HCT116 (cell line): ENCODE measurements around the gene HJURP. TPM values are rescaled to one million over a fixed set of nuclear protein-coding genes. Genes with fewer than 3 reads are reported as not detected.

ENCODE experiments used
- ATAC-seq: fragments of 200-7000 bp; cut with Tn5 transposase; 2 replicates; pipeline ENCODE4 v1.9.1; 2020; ENCODE audit warnings: mild to moderate bottlenecking, moderate library complexity
- BruUV-seq: library from RNA; stranded (reverse); fragments of 400-500 nt; replicated peaks from 2 replicates; lab custom pipeline; 2021; lab: Mats Ljungman, UMichigan
- CTCF ChIA-PET: fragments of 300-600 bp; sonication (Branson Sonifier 250); formaldehyde crosslinking; loops from one replicate; lab custom pipeline; 2021; ENCODE audit warnings: antibody characterized with exemption; lab: Charles Lee
- POLR2A ChIA-PET: fragments of 300-600, 350-600 bp; sonication (Branson Sonifier 250); formaldehyde crosslinking; loops from one replicate; lab custom pipeline; 2021; ENCODE audit warnings: antibody characterized with exemption; lab: Charles Lee
- RAD21 ChIA-PET, 2 experiments: fragments of 300-600 bp; sonication (Branson Sonifier 250); formaldehyde crosslinking; loops; one replicate each; lab custom pipeline; 2023; ENCODE audit warnings: low total read pairs in 2 of 2; ENCODE audit not compliant: uncharacterized antibody in 2 of 2, unreplicated experiment in 2 of 2, low non-redundant PET in 1 of 2; lab: Charles Lee
- DNase-seq: peaks from one replicate; pipeline ENCODE4 v3.0.0-alpha.2; 2010; ENCODE audit warnings: low read depth, low spot score
- H2AFZ ChIP-seq: fragments of 200-600 bp; shearing (Covaris generic), sonication (generic); 2 replicates; pipeline ENCODE4 v1.6.1; 2017; ENCODE audit warnings: low read depth, mixed run types, mixed read lengths, antibody characterized with exemption, low read length; ENCODE audit not compliant: poor library complexity, severe bottlenecking
- H3K27ac ChIP-seq: 2 replicates; pipeline ENCODE4 v1.5.1; 2012; ENCODE audit warnings: low read depth, low read length
- H3K27me3 ChIP-seq: fragments of 200-600 bp; sonication (generic); 2 replicates; pipeline ENCODE4 v1.6.1; 2016; ENCODE audit warnings: mixed run types, low read length, mixed read lengths; ENCODE audit not compliant: insufficient read depth
- H3K36me3 ChIP-seq, 2 experiments: fragments of 200-500 bp in 1 of 2; fragments of 200-600 bp in 1 of 2; sonication (Bioruptor generic) in 1 of 2; sonication (generic) in 1 of 2; 2 replicates each; pipeline versions ENCODE4 v1.5.1 to v1.6.1; 2014 to 2016; ENCODE audit warnings: low read length in 2 of 2, inconsistent platforms in 1 of 2, mixed read lengths in 1 of 2, mixed run types in 1 of 2; ENCODE audit not compliant: insufficient read depth in 2 of 2, control insufficient read depth in 1 of 2
- H3K4me1 ChIP-seq, 2 experiments: fragments of 200-600 bp in 1 of 2; sonication (generic) in 1 of 2; 2 replicates each; pipeline versions ENCODE4 v1.5.1 to v1.6.1; 2012 to 2017; ENCODE audit warnings: low read length in 2 of 2, inconsistent platforms in 1 of 2, mild to moderate bottlenecking in 1 of 2, mixed read lengths in 1 of 2, mixed run types in 1 of 2, moderate library complexity in 1 of 2; ENCODE audit not compliant: insufficient read depth in 2 of 2, control insufficient read depth in 1 of 2
- H3K4me2 ChIP-seq: fragments of 200-600 bp; sonication (generic); 2 replicates; pipeline ENCODE4 v1.6.1; 2017; ENCODE audit warnings: mixed run types, low read length, mixed read lengths
- H3K4me3 ChIP-seq, 2 experiments: fragments of 200-600 bp in 1 of 2; sonication (generic) in 1 of 2; replicated peaks in 1 of 2; 2 replicates each; pipeline ENCODE4 v1.5.1; 2011 to 2016; ENCODE audit warnings: low read length in 2 of 2, control low read depth in 1 of 2, low read depth in 1 of 2, mild to moderate bottlenecking in 1 of 2, mixed read lengths in 1 of 2, mixed run types in 1 of 2
- H3K79me2 ChIP-seq: fragments of 200-600 bp; sonication (generic); 2 replicates; pipeline ENCODE4 v1.6.1; 2017; ENCODE audit warnings: mild to moderate bottlenecking, mixed run types, low read length, moderate library complexity, mixed read lengths; ENCODE audit not compliant: insufficient read depth
- H3K9ac ChIP-seq: fragments of 200-600 bp; sonication (generic); 2 replicates; pipeline ENCODE4 v1.6.1; 2016; ENCODE audit warnings: low read length, mixed read lengths
- H3K9me2 ChIP-seq: fragments of 200-600 bp; sonication (generic), shearing (Covaris generic); 2 replicates; pipeline ENCODE4 v1.6.1; 2017; ENCODE audit warnings: mixed run types, mild to moderate bottlenecking, moderate library complexity; ENCODE audit not compliant: insufficient read depth
- H3K9me3 ChIP-seq, 2 experiments: fragments of 200-500 bp in 1 of 2; fragments of 200-600 bp in 1 of 2; sonication (Bioruptor generic) in 1 of 2; sonication (generic) in 1 of 2; 2 replicates each; pipeline ENCODE4 v1.6.1; 2014 to 2017; ENCODE audit warnings: low read length in 2 of 2, mixed read lengths in 2 of 2, inconsistent platforms in 1 of 2, low read depth in 1 of 2, mild to moderate bottlenecking in 1 of 2, mixed run types in 1 of 2, moderate library complexity in 1 of 2; ENCODE audit not compliant: control insufficient read depth in 1 of 2, insufficient read depth in 1 of 2
- H4K20me1 ChIP-seq: fragments of 200-600 bp; sonication (generic), shearing (Covaris generic); 2 replicates; pipeline ENCODE4 v1.6.1; 2017; ENCODE audit warnings: mixed run types, mild to moderate bottlenecking, moderate library complexity; ENCODE audit not compliant: insufficient read depth
- CBX3 ChIP-seq: IDR thresholded peaks from 2 replicates; pipeline ENCODE4 v1.6.1; 2012; ENCODE audit warnings: low read depth
- FOSL1 ChIP-seq: IDR thresholded peaks from 2 replicates; pipeline ENCODE4 v1.6.1; 2012; ENCODE audit warnings: low read depth
- JUND ChIP-seq: IDR thresholded peaks from 2 replicates; pipeline ENCODE4 v1.6.1; 2012
- POLR2AphosphoS5 ChIP-seq: IDR thresholded peaks from 2 replicates; pipeline ENCODE4 v1.6.1; 2011; ENCODE audit warnings: mild to moderate bottlenecking, low read depth, low read length, moderate library complexity
- SRF ChIP-seq: IDR thresholded peaks from 2 replicates; pipeline ENCODE4 v1.6.1; 2012; ENCODE audit warnings: low read depth
- intact Hi-C: fragments of 100-400 bp; cut with micrococcal nuclease; formaldehyde crosslinking; loops from 2 replicates; pipeline ENCODE4 v1.10.0; 2022
- total RNA-seq: library from RNA; stranded (reverse); gene quantifications from one replicate; pipeline ENCODE4 v1.2.1, GENCODE V29; 2021; ENCODE audit not compliant: unreplicated experiment
- TF ChIP-seq, protein P1 (sequence below): IDR thresholded peaks from 2 replicates; pipeline ENCODE4 v1.6.1; 2012
- TF ChIP-seq, protein P2 (sequence below): IDR thresholded peaks from 2 replicates; pipeline ENCODE4 v1.6.1; 2012

HJURP gene
- total RNA-seq, 1 experiment from 2014 or later, result 64.1 TPM

DNA sequence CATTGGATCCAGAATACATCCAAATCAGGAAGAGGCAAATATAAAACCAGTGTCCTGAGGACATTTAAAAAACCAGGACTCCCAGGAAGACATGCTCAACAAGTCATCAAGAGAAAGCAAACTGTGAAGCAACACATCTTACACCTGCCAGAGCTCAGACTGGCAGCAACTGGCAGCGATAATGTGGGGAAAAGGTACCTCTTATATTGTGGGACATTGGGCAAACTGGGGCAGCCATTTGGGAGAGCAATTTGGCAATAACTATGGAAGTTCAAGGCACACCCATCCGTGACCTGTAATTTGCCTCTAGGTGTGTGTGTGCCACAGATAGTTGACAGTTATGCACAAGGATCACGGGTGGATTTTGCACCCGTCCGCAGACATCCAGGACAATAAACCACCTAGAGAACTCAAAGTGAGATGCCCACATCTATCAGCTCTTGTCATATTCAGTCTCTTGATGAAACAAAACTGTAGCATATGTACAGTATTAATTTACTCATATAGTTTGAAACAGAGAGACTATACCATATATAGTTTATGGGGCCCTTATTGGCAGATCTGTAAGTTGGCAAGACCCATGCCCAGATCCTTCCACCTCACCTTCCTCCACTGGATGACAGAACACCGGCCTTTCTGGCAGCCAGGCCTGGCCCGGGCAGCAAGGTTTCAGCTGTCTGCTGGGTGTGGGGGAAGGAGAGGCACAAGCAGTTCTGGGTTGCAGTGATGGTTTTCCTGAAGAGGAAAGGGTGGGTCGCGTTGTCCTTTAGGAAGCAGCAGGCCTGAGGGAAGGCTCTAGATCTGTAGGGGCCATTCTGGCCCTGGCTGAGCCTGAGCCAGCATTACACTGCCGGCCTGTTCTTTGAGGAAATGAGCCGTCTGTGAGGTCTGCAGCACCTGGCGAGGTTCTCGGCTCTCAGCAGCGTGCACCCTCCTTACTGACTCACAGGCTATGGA lies 18.8 kb downstream of the HJURP start (continued):
- TF ChIP-seq, protein P1, sequence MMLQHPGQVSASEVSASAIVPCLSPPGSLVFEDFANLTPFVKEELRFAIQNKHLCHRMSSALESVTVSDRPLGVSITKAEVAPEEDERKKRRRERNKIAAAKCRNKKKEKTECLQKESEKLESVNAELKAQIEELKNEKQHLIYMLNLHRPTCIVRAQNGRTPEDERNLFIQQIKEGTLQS, result no peak
- no peak for TF ChIP-seq JUND

DNA sequence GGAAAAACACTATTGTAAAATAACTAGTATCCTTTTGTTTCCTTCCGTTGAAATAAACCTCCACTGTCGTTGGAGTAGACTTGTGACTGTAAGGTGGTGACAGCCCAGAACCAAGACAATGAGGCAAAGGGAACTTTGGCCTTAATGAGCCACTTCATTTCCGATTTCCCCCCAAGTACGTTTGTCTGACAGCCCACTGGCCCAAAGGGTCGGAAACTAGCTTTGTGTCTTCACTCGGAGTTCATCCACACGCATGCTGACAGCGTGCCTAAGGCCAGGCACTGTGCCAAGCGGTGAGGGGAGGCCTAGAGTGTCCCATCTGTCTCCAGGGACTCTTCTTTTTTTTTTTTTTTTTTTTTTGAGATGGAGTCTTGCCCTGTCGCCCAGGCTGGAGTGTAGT lies 21.0 kb downstream of the HJURP start:
- ChIA-PET POLR2A (no interaction called here), CTCF (interaction anchor here (1.0 to 1.8 kb wide), 2 partner anchors 429 to 582 kb away, joined by 3 to 5 read pairs; partner anchors contain the start of gene ATG16L1)
- Histone ChIP-seq H3K9me2 (no peaks in the 10 kb centered on the region), H3K9ac (no peak overlapping the region), H4K20me1 (peaks cover 9% of the 10 kb centered on the region; the same call in 1 of the 2 replicates), H3K27me3 (no peaks in the 10 kb centered on the region), H3K27ac (no peak overlapping the region), H3K4me1 (no peaks in the 10 kb centered on the region)
- intact Hi-C loops, result loop anchor here (10.0 kb wide), 1 partner anchor 349 kb away; no protein-coding TSS in a partner anchor
- ATAC-seq, result no peak
- TF ChIP-seq SRF (no peak), CBX3 (no peak), POLR2AphosphoS5 (peak; percentile 7; the same call in 1 of the 2 replicates), FOSL1 (no peak)
- TF ChIP-seq, protein P2, sequence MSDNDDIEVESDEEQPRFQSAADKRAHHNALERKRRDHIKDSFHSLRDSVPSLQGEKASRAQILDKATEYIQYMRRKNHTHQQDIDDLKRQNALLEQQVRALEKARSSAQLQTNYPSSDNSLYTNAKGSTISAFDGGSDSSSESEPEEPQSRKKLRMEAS, result no peak
- TF ChIP-seq, all 23 proteins: peak for 1
- Histone ChIP-seq H3K36me3 (peaks cover 30 to 35% of the 10 kb centered on the region in 2 experiments), H3K9me3 (no peaks in the 10 kb centered on the region), H2AFZ (no peak overlapping the region), H3K4me2 (no peak overlapping the region), H3K4me3 (no peak overlapping the region), H3K79me2 (peaks cover 41% of the 10 kb centered on the region)
- RAD21 ChIA-PET, result no interaction called here
- no peak for DNase-seq
- TSS peak; percentile 19 for BruUV-seq
